ENCODE data around the gene HOXC4. TPM values are rescaled to one million over a fixed set of nuclear protein-coding genes. Genes with fewer than 3 reads are reported as not detected.

HOXC4 gene
- total RNA-seq, 1 experiment from 2014 or later, result not detected

- Histone ChIP-seq H3K14ac (ENCODE audit: insufficient read depth, low read length) (no peak overlapping the region), H3K4me1 (ENCODE audit: insufficient read depth, low read length) (peaks cover 7% of the 10 kb centered on the region; the same call in 1 of the 2 replicates), H3K27me3 (ENCODE audit: insufficient read depth, low read length) (peaks cover 96% of the 10 kb centered on the region), H3K4me2 (ENCODE audit: insufficient read depth, insufficient read length, low read length) (no peak overlapping the region), H3K27ac (ENCODE audit: insufficient read length, low read depth, low read length) (no peak overlapping the region), H4K91ac (ENCODE audit: insufficient read length, low read depth, low read length) (no peak overlapping the region), H2BK20ac (ENCODE audit: low read depth, low read length, poor library complexity, severe bottlenecking) (no peak overlapping the region), H4K20me1 (ENCODE audit: control insufficient read depth, insufficient read depth, insufficient read length) (no peaks in the 10 kb centered on the region), H2BK120ac (ENCODE audit: low read depth, low read length, poor library complexity, severe bottlenecking) (no peak overlapping the region), H3K23ac (ENCODE audit: insufficient read length, low read depth, low read length) (no peak overlapping the region), H3K79me1 (ENCODE audit: insufficient read depth, low read depth, low read length, poor library complexity, severe bottlenecking) (no peaks in the 10 kb centered on the region), H3K79me2 (ENCODE audit: insufficient read depth, low read length) (no peaks in the 10 kb centered on the region), H2AK5ac (ENCODE audit: insufficient read length, low read length) (no peak overlapping the region), H3K4ac (ENCODE audit: low read depth, low read length) (no peak overlapping the region), H3T11ph (ENCODE audit: low read length) (no peak overlapping the region), H4K5ac (ENCODE audit: insufficient read length, low read depth, low read length) (no peak overlapping the region), H3K18ac (ENCODE audit: insufficient read length, low read depth, low read length) (no peak overlapping the region), H4K8ac (replicated peaks; ENCODE audit: insufficient read length, low read depth, low read length) (no peak overlapping the region), H2BK5ac (ENCODE audit: insufficient read length, low read length) (no peak overlapping the region), H3K9ac (ENCODE audit: extremely low read depth, insufficient read length, low read length) (no peak overlapping the region), H2BK12ac (ENCODE audit: insufficient read length, low read depth, low read length) (no peak overlapping the region), H2BK15ac (ENCODE audit: low read depth, low read length) (no peak overlapping the region), H3K23me2 (ENCODE audit: insufficient read length, low read depth, low read length, poor library complexity, severe bottlenecking) (peaks cover 1% of the 10 kb centered on the region), H3K56ac (ENCODE audit: insufficient read length, low read depth, low read length) (no peak overlapping the region), H2AFZ (ENCODE audit: low read length) (no peak overlapping the region), H3K9me3 (ENCODE audit: control insufficient read depth, low read depth, low read length) (no peaks in the 10 kb centered on the region)
- TF ChIP-seq CTCF (conservative IDR thresholded peaks at IDR 0.05), result no peak
- Mint-ChIP-seq H3K9me3 (peaks cover 0 to 5% of the 10 kb centered on the region in 2 experiments; a peak in 1 of 5 replicates), H3K4me3 (no peak overlapping the region; a peak in 1 of 5 replicates), H3K4me1 (peaks cover 6 to 72% of the 10 kb centered on the region in 2 experiments), H3K27ac (no peak overlapping the region), H3K36me3 (ENCODE audit: insufficient read depth in 1 of 3, low read depth in 3 of 3) (no peaks in the 10 kb centered on the region; a peak in 1 of 7 replicates), H3K27me3 (ENCODE audit: low read depth) (peaks cover 100% of the 10 kb centered on the region)
- WGBS (ENCODE audit: extremely low coverage, insufficient read length, low lambda C conversion rate), result no CpG with 5 or more reads among the region's 14 CpGs
- DNase-seq, result no peak
Observed at GRCh38 chr12:54058128-54058768, 4.6 kb downstream of the HOXC4 start.

Measured in H9 (cell line).